ENCODE data around the gene GOPC.
A peak's percentile ranks its signal among the peaks of the same experiment; 100 is the strongest.

GOPC gene

GRCh38 chr6:117514655-117515054 lies 87.7 kb downstream of the GOPC start:
- peaks cover 26% of the 10 kb centered on the region for H3K4me1 Mint-ChIP-seq
- no peak for DNase-seq
- no peaks in the 10 kb centered on the region for H3K27me3 Mint-ChIP-seq (ENCODE audit: low read depth, poor library complexity)
- peaks cover 8% of the 10 kb centered on the region for H3K36me3 Mint-ChIP-seq (ENCODE audit: low read depth)
- H3K4me3 Mint-ChIP-seq, result no peak overlapping the region
- H3K9me3 Mint-ChIP-seq, result no peaks in the 10 kb centered on the region
- TF ChIP-seq CTCF (IDR thresholded peaks at IDR 0.05), result no peak
- no peak overlapping the region for H3K27ac Mint-ChIP-seq

- H3K27ac Mint-ChIP-seq, result peak overlapping the region; percentile 44
- no peak overlapping the region for H3K4me3 Mint-ChIP-seq
- H3K36me3 Mint-ChIP-seq (ENCODE audit: low read depth), result peaks cover 8% of the 10 kb centered on the region
- no peak for TF ChIP-seq CTCF (IDR thresholded peaks at IDR 0.05)
- H3K4me1 Mint-ChIP-seq, result peaks cover 26% of the 10 kb centered on the region
- no peaks in the 10 kb centered on the region for H3K27me3 Mint-ChIP-seq (ENCODE audit: low read depth, poor library complexity)
- no peaks in the 10 kb centered on the region for H3K9me3 Mint-ChIP-seq
- no peak for DNase-seq
Measured at GRCh38 chr6:117513778-117514365, 88.4 kb downstream of the GOPC start.

- no peak overlapping the region for H3K27ac Mint-ChIP-seq
- H3K9me3 Mint-ChIP-seq, result no peaks in the 10 kb centered on the region
- H3K4me3 Mint-ChIP-seq, result no peak overlapping the region
- H3K4me1 Mint-ChIP-seq, result peaks cover 26% of the 10 kb centered on the region
- H3K27me3 Mint-ChIP-seq (ENCODE audit: low read depth, poor library complexity), result no peaks in the 10 kb centered on the region
- H3K36me3 Mint-ChIP-seq (ENCODE audit: low read depth), result peaks cover 8% of the 10 kb centered on the region
- DNase-seq, result no peak
- no peak for TF ChIP-seq CTCF (IDR thresholded peaks at IDR 0.05)
Measured at GRCh38 chr6:117512987-117513573, 89.2 kb downstream of the GOPC start.

- no peak for TF ChIP-seq CTCF (IDR thresholded peaks at IDR 0.05)
- Mint-ChIP-seq H3K4me3 (no peak overlapping the region), H3K36me3 (ENCODE audit: low read depth) (peaks cover 4% of the 10 kb centered on the region), H3K27me3 (ENCODE audit: low read depth, poor library complexity) (no peaks in the 10 kb centered on the region), H3K27ac (no peak overlapping the region), H3K4me1 (peaks cover 26% of the 10 kb centered on the region), H3K9me3 (no peaks in the 10 kb centered on the region)
- DNase-seq, result no peak
Measured at GRCh38 chr6:117512056-117512828, 90.1 kb downstream of the GOPC start.

All from nephron progenitor cell (in vitro differentiated cells).